Measurements from ENCODE around the gene ARL6IP6.
A peak's percentile ranks its signal among the peaks of the same experiment; 100 is the strongest.

Gene ARL6IP6

GRCh38 chr2:152710713-152711112 lies 7.7 kb upstream of the ARL6IP6 start:
- DNase-seq (ENCODE audit: low read depth): no peak
- H3K4me3 ChIP-seq (ENCODE audit: low read length): no peak overlapping the region
- TF ChIP-seq CTCF (IDR thresholded peaks at IDR 0.05; ENCODE audit: insufficient read depth, low read depth, low read length, missing control alignments): no peak

GRCh38 chr2:152715112-152715511 lies 3.3 kb upstream of the ARL6IP6 start:
- no peak for DNase-seq (ENCODE audit: low read depth)
- H3K4me3 ChIP-seq (ENCODE audit: low read length): no peak overlapping the region
- TF ChIP-seq CTCF (IDR thresholded peaks at IDR 0.05; ENCODE audit: insufficient read depth, low read depth, low read length, missing control alignments): no peak

- peak overlapping the region; percentile 95 for H3K4me3 ChIP-seq (ENCODE audit: low read length)
- DNase-seq (ENCODE audit: low read depth): peak; percentile 68
- TF ChIP-seq CTCF (IDR thresholded peaks at IDR 0.05; ENCODE audit: insufficient read depth, low read depth, low read length, missing control alignments): peak; percentile 72
Measured at GRCh38 chr2:152715854-152716428, 2.5 kb upstream of the ARL6IP6 start.

- peak overlapping the region; percentile 95 for H3K4me3 ChIP-seq (ENCODE audit: low read length)
- no peak for TF ChIP-seq CTCF (IDR thresholded peaks at IDR 0.05; ENCODE audit: insufficient read depth, low read depth, low read length, missing control alignments)
- peak; percentile 52 for DNase-seq (ENCODE audit: low read depth)
Measured at GRCh38 chr2:152716805-152717227, 1.6 kb upstream of the ARL6IP6 start.

GRCh38 chr2:152717228-152718075 lies 968 bp upstream of the ARL6IP6 start, which contains the start of gene PRPF40A:
PRPF40A (minus strand) TSS chr2:152717461; CDS start chr2:152717439, 22 bp downstream.
- H3K4me3 ChIP-seq (ENCODE audit: low read length): peak within 1 kb of the TSS; percentile 95
- no peak for TF ChIP-seq CTCF (IDR thresholded peaks at IDR 0.05; ENCODE audit: insufficient read depth, low read depth, low read length, missing control alignments)
- peak; percentile 99 for DNase-seq (ENCODE audit: low read depth)

GRCh38 chr2:152718909-152719645 lies 657 bp downstream of the ARL6IP6 start:
- peak; percentile 87 for DNase-seq (ENCODE audit: low read depth)
- no peak for TF ChIP-seq CTCF (IDR thresholded peaks at IDR 0.05; ENCODE audit: insufficient read depth, low read depth, low read length, missing control alignments)
- peak overlapping the region; percentile 95 for H3K4me3 ChIP-seq (ENCODE audit: low read length)

Measured in epithelial cell of esophagus (primary cell).